Measurements from ENCODE around the gene SNORC. TPM values are rescaled to one million over a fixed set of nuclear protein-coding genes. Genes with fewer than 3 reads are reported as not detected.

Gene SNORC
- polyA plus RNA-seq, 1 donor (not counting 4 experiments of a cell fraction or from before 2014, with no cell fraction given), result 0.66 TPM

DNA sequence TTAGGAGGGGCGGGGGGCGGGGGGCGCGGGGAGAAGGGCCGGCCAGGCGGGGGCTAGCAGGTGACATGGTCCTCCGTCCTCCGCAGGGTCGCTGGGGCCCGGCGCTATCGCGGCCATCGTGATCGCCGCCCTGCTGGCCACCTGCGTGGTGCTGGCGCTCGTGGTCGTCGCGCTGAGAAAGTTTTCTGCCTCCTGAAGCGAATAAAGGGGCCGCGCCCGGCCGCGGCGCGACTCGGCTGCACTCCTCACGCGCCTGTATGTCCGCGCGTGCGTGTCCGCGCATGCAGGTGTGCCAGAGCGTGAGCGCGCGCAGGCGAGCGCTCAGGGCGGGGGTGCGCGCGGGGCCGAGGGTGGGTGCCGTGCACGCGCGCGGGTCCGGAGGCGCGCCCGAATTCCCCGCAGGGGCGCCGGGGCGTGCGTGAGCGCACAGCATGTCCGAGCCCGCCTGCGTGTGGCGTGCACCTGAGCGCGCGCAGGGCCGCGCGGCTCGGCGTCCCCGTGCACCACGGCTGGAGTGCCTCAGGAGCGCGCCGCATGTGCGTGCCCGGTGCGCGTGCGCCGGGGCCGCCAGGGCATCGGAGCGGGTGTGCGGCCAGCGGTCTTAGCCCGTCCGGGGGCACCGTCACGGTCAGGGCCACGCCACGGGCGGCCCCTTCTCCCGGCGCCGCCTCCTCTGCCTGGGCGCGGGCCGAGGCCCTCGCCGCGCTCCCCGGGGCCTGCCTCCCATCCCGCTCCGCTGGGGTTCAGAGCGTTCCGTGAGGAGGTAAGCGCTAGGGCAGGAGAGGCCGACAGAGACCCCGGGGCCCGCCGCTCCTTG, 6.3 kb downstream of the SNORC start:
- Histone ChIP-seq H3K36me3 (ENCODE audit: control insufficient read depth in 2 of 2, extremely low read depth in 1 of 2, insufficient read depth in 2 of 2, low read length in 2 of 2) (peaks cover 0 to 1% of the 10 kb centered on the region in 2 experiments), H2AFZ (ENCODE audit: control insufficient read depth, low read length) (no peak overlapping the region), H4K20me1 (ENCODE audit: control insufficient read depth, extremely low read depth, insufficient read depth, low read length) (no peaks in the 10 kb centered on the region), H3K27me3 (ENCODE audit: control insufficient read depth, extremely low read depth, insufficient read depth, low read length) (no peaks in the 10 kb centered on the region), H3K4me3 (ENCODE audit: control insufficient read depth in 2 of 3, extremely low read depth in 1 of 3, insufficient read depth in 2 of 3, low read depth in 1 of 3, low read length in 3 of 3) (peak overlapping the region; percentile 28 to 49 (median 40)), H3K79me2 (ENCODE audit: control insufficient read depth, insufficient read depth, low read length) (no peaks in the 10 kb centered on the region), H3K27ac (ENCODE audit: control insufficient read depth, insufficient read depth, low read length) (no peak overlapping the region), H3K9me1 (ENCODE audit: control insufficient read depth, extremely low read depth, insufficient read depth, low read length) (no peaks in the 10 kb centered on the region), H3K4me1 (ENCODE audit: control insufficient read depth, extremely low read depth, insufficient read depth, low read length) (no peaks in the 10 kb centered on the region), H3K4me2 (ENCODE audit: control insufficient read depth, extremely low read depth, insufficient read depth, low read depth, low read length) (peak overlapping the region; percentile 60), H3K9ac (ENCODE audit: control insufficient read depth, extremely low read depth, insufficient read depth, low read length) (peak overlapping the region; percentile 22), H3K9me3 (ENCODE audit: control insufficient read depth, low read depth, low read length) (no peaks in the 10 kb centered on the region)
- DNase-seq (ENCODE audit: low read depth, low spot score) (no peak), FAIRE-seq (no peak)
- dilution Hi-C loops (cut with MboI; ENCODE audit: extremely low pct_ligation_motif_present, low sequenced_read_pairs), result no loop called here
- no peak for TF ChIP-seq EZH2 (IDR thresholded peaks at IDR 0.05; ENCODE audit: low read length)
- TF ChIP-seq, protein P1, sequence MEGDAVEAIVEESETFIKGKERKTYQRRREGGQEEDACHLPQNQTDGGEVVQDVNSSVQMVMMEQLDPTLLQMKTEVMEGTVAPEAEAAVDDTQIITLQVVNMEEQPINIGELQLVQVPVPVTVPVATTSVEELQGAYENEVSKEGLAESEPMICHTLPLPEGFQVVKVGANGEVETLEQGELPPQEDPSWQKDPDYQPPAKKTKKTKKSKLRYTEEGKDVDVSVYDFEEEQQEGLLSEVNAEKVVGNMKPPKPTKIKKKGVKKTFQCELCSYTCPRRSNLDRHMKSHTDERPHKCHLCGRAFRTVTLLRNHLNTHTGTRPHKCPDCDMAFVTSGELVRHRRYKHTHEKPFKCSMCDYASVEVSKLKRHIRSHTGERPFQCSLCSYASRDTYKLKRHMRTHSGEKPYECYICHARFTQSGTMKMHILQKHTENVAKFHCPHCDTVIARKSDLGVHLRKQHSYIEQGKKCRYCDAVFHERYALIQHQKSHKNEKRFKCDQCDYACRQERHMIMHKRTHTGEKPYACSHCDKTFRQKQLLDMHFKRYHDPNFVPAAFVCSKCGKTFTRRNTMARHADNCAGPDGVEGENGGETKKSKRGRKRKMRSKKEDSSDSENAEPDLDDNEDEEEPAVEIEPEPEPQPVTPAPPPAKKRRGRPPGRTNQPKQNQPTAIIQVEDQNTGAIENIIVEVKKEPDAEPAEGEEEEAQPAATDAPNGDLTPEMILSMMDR (optimal IDR thresholded peaks at IDR 0.05 in 1 of 3, IDR thresholded peaks at IDR 0.05 in 1 of 3, conservative IDR thresholded peaks at IDR 0.05 in 1 of 3; ENCODE audit: extremely low read depth in 1 of 3, insufficient read depth in 2 of 3, low read length in 3 of 3), result peak in 2 of 3 experiments; percentile 29 to 48

DNA sequence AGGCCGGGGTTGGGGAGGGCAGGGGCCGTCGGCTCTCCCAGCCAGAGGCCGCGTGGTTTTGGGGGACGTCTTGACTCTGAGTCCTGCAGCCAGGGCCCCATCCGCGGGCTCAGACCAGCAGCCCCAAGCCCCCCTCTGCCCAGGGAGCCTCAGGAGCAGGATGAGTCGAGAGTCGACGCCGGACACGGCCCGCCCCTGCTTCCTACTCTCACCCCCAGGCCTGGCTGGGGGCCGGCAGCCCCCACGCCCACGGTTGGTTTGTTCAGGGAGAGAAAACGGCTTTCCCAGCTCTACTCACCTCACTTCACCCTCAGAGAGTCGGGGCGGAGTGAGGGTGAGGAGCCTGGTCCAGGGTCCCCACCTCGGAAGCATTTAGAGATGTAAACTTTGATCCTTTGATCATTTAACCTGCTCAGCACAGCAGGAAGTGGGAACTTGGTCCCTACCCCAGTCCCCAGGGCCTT, 6.9 kb downstream of the SNORC start:
- no peak for FAIRE-seq
- Histone ChIP-seq H3K79me2 (ENCODE audit: control insufficient read depth, insufficient read depth, low read length) (no peaks in the 10 kb centered on the region), H3K9me3 (ENCODE audit: control insufficient read depth, low read depth, low read length) (no peaks in the 10 kb centered on the region), H3K9me1 (ENCODE audit: control insufficient read depth, extremely low read depth, insufficient read depth, low read length) (no peaks in the 10 kb centered on the region), H3K27ac (ENCODE audit: control insufficient read depth, insufficient read depth, low read length) (no peak overlapping the region), H3K9ac (ENCODE audit: control insufficient read depth, extremely low read depth, insufficient read depth, low read length) (no peak overlapping the region), H2AFZ (ENCODE audit: control insufficient read depth, low read length) (no peak overlapping the region), H3K4me3 (ENCODE audit: control insufficient read depth in 2 of 3, extremely low read depth in 1 of 3, insufficient read depth in 2 of 3, low read depth in 1 of 3, low read length in 3 of 3) (peak overlapping the region in 1 of 3 experiments; percentile 40), H4K20me1 (ENCODE audit: control insufficient read depth, extremely low read depth, insufficient read depth, low read length) (no peaks in the 10 kb centered on the region), H3K27me3 (ENCODE audit: control insufficient read depth, extremely low read depth, insufficient read depth, low read length) (no peaks in the 10 kb centered on the region), H3K4me1 (ENCODE audit: control insufficient read depth, extremely low read depth, insufficient read depth, low read length) (no peaks in the 10 kb centered on the region), H3K36me3 (ENCODE audit: control insufficient read depth in 2 of 2, extremely low read depth in 1 of 2, insufficient read depth in 2 of 2, low read length in 2 of 2) (peaks cover 0 to 1% of the 10 kb centered on the region in 2 experiments), H3K4me2 (ENCODE audit: control insufficient read depth, extremely low read depth, insufficient read depth, low read depth, low read length) (peak overlapping the region; percentile 60)
- DNase-seq (ENCODE audit: low read depth, low spot score), result no peak
- TF ChIP-seq EZH2 (IDR thresholded peaks at IDR 0.05; ENCODE audit: low read length), result no peak
- TF ChIP-seq, protein P1 (optimal IDR thresholded peaks at IDR 0.05 in 1 of 3, IDR thresholded peaks at IDR 0.05 in 1 of 3, conservative IDR thresholded peaks at IDR 0.05 in 1 of 3; ENCODE audit: extremely low read depth in 1 of 3, insufficient read depth in 2 of 3, low read length in 3 of 3), result no peak
- dilution Hi-C loops (cut with MboI; ENCODE audit: extremely low pct_ligation_motif_present, low sequenced_read_pairs), result no loop called here
